Prostate gland (tissue), 2 donors: ENCODE measurements around the gene BDKRB2.

Experiments
- POLR2A ChIP-seq: fragments of 450-650 bp; IDR thresholded peaks from one replicate; pipeline ENCODE4 v1.6.1; 2016; ENCODE audit warnings: antibody characterized with exemption, mild to moderate bottlenecking
- POLR2AphosphoS5 ChIP-seq: sonication (generic); formaldehyde crosslinking; IDR thresholded peaks from one replicate; pipeline ENCODE4 v1.6.1; 2017; ENCODE audit warnings: antibody characterized with exemption
- TF ChIP-seq, protein P1 (sequence below), 4 experiments: fragments of 200-600 bp in 2 of 4; fragments of 450-650 bp in 2 of 4; sonication (generic) in 2 of 4; IDR thresholded peaks; 1 replicate in 3 of 4; 2 replicates in 1 of 4; pipeline ENCODE4 v1.5.1; 2016 to 2019; ENCODE audit warnings: antibody characterized with exemption in 4 of 4, mild to moderate bottlenecking in 2 of 4, moderate library complexity in 2 of 4

DNA sequence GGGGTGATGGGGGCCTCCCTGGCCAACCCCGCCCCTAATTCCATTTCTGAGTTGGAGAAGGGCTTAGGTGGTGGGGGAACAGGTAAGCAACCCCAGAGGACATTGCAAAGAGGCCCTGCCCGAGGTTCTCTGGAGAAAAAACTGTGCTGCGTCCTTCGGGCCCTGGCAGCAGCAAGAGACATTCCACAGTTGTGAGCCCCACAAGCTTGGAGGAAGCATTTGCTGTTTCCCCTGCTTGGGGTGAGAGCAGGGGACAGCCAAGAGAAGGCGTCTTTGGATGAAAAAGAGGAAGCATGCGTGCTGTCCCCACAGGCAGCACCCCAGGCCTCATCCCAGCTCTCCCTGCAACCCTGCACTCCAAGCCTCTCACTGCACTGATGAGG lies 1.3 kb downstream of the BDKRB2 start:
- TF ChIP-seq, protein P1, sequence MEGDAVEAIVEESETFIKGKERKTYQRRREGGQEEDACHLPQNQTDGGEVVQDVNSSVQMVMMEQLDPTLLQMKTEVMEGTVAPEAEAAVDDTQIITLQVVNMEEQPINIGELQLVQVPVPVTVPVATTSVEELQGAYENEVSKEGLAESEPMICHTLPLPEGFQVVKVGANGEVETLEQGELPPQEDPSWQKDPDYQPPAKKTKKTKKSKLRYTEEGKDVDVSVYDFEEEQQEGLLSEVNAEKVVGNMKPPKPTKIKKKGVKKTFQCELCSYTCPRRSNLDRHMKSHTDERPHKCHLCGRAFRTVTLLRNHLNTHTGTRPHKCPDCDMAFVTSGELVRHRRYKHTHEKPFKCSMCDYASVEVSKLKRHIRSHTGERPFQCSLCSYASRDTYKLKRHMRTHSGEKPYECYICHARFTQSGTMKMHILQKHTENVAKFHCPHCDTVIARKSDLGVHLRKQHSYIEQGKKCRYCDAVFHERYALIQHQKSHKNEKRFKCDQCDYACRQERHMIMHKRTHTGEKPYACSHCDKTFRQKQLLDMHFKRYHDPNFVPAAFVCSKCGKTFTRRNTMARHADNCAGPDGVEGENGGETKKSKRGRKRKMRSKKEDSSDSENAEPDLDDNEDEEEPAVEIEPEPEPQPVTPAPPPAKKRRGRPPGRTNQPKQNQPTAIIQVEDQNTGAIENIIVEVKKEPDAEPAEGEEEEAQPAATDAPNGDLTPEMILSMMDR (IDR thresholded peaks at IDR 0.05): no peak
- TF ChIP-seq POLR2AphosphoS5 (no peak), POLR2A (no peak)
